HepG2 (cell line): Measurements from ENCODE around the gene ATG7. TPM values are rescaled to one million over a fixed set of nuclear protein-coding genes. Genes with fewer than 3 reads are reported as not detected.
A peak's percentile ranks its signal among the peaks of the same experiment; 100 is the strongest.
"Not testable (repeated sequence)": the region's sequence is repeated elsewhere in the genome, so short reads cannot be mapped to it uniquely, and the experiment has no call there.

Experiments
- ATAC-seq: fragments of 200-7000 bp; cut with Tn5 transposase; 3 replicates; pipeline ENCODE4 v1.9.1; 2020; ENCODE audit warnings: mild to moderate bottlenecking, moderate library complexity
- BruUV-seq: library from RNA; stranded (reverse); fragments of 400-500 nt; replicated peaks from 2 replicates; lab custom pipeline; 2021; lab: Mats Ljungman, UMichigan
- CTCF ChIA-PET: fragments of 300-600 bp; formaldehyde crosslinking; extraction: SDS; loops from one replicate; lab custom pipeline; 2021; ENCODE audit warnings: low total read pairs, inconsistent platforms, low intra/inter-chr PET ratio; lab: Yijun Ruan, JAX
- POLR2A ChIA-PET: fragments of 350-600 bp; sonication (Branson Sonifier 250); formaldehyde crosslinking; loops from one replicate; lab custom pipeline; 2020; ENCODE audit warnings: antibody characterized with exemption, inconsistent platforms; lab: Yijun Ruan, JAX
- DNase-seq: peaks from one replicate; pipeline ENCODE4 v3.0.0-alpha.2; 2015; ENCODE audit warnings: low spot score
- FAIRE-seq: peaks from 3 replicates; lab custom pipeline; 2011; peaks lifted over from hg19 to GRCh38; lab: Jason Lieb, UNC
- H2AFZ ChIP-seq: one replicate; pipeline ENCODE4 v1.6.1; 2011; ENCODE audit warnings: low read length, inconsistent platforms
- H3K27ac ChIP-seq: fragments of 300-600 bp; 3 replicates; pipeline ENCODE4 v1.8.0; 2011; ENCODE audit warnings: mixed run types, mild to moderate bottlenecking, mixed read lengths, low read length, inconsistent platforms; ENCODE audit not compliant: insufficient read depth; ENCODE audit errors: extremely low read length
- H3K27me3 ChIP-seq, 2 experiments: fragments of 200-600 bp in 1 of 2; 2 replicates in 1 of 2; 3 replicates in 1 of 2; pipeline versions ENCODE4 v1.6.0 to v1.8.0; 2011; ENCODE audit warnings: low read length in 2 of 2, mild to moderate bottlenecking in 2 of 2, moderate library complexity in 2 of 2, inconsistent platforms in 1 of 2; ENCODE audit not compliant: insufficient read depth in 2 of 2, control insufficient read depth in 1 of 2
- H3K36me3 ChIP-seq, 2 experiments: fragments of 200-600 bp in 1 of 2; replicated peaks in 1 of 2; 2 replicates in 1 of 2; 3 replicates in 1 of 2; pipeline versions ENCODE4 v1.5.1 to v1.8.0; 2011; ENCODE audit warnings: low read length in 2 of 2, inconsistent platforms in 1 of 2; ENCODE audit not compliant: insufficient read depth in 2 of 2, control insufficient read depth in 1 of 2
- H3K4me1 ChIP-seq: 2 replicates; pipeline ENCODE4 v1.5.1; 2012; ENCODE audit warnings: low read length, inconsistent platforms; ENCODE audit not compliant: insufficient read depth
- H3K4me2 ChIP-seq: 2 replicates; pipeline ENCODE4 v1.6.0; 2011; ENCODE audit warnings: low read depth, low read length, inconsistent platforms
- H3K4me3 ChIP-seq, 3 experiments: fragments of 200-600 bp in 1 of 3; sonication (generic), shearing (Covaris generic) in 1 of 3; replicated peaks in 1 of 3; 2 replicates each; pipeline ENCODE4 v1.5.1; 2011 to 2016; ENCODE audit warnings: low read length in 3 of 3, inconsistent platforms in 2 of 3, low read depth in 2 of 3, mild to moderate bottlenecking in 2 of 3, control low read depth in 1 of 3, mixed read lengths in 1 of 3; ENCODE audit not compliant: insufficient read depth in 1 of 3
- H3K79me2 ChIP-seq: one replicate; pipeline ENCODE4 v1.6.1; 2011; ENCODE audit warnings: low read length, inconsistent platforms; ENCODE audit not compliant: insufficient read depth
- H3K9ac ChIP-seq: 2 replicates; pipeline ENCODE4 v1.6.0; 2011; ENCODE audit warnings: mild to moderate bottlenecking, low read depth, low read length, inconsistent platforms; ENCODE audit not compliant: insufficient read depth
- H3K9me3 ChIP-seq: 2 replicates; pipeline ENCODE4 v1.5.1; 2012; ENCODE audit warnings: mild to moderate bottlenecking, low read length
- H4K20me1 ChIP-seq: 2 replicates; pipeline ENCODE4 v1.6.0; 2011; ENCODE audit warnings: inconsistent platforms, mild to moderate bottlenecking, low read length, moderate library complexity; ENCODE audit not compliant: insufficient read depth
- RBM22 ChIP-seq: fragments of 200-400 bp; formaldehyde crosslinking; optimal IDR thresholded peaks from 2 replicates; pipeline ENCODE3; 2017; ENCODE audit warnings: mild to moderate bottlenecking, low read length, moderate library complexity
- ZNF800 ChIP-seq: sonication (generic); formaldehyde crosslinking; IDR thresholded peaks from 2 replicates; pipeline ENCODE4 v1.4.0; 2020; ENCODE audit warnings: missing genetic modification reagents
- WGBS: methylation state at CpG from one replicate; pipeline ENCODE4 v1.1.6; 2017; ENCODE audit warnings: low lambda C conversion rate; 5-methylcytosine and 5-hydroxymethylcytosine counted together
- in situ Hi-C: cut with HindIII; loops from 2 replicates; pipeline ENCODE4 v1.10.0; 2017; ENCODE audit warnings: low pct_unique_long_range_greater_than_20kb; ENCODE audit not compliant: extremely low pct_ligation_motif_present
- intact Hi-C: fragments of 100-400 bp; cut with micrococcal nuclease; formaldehyde crosslinking; loops from one replicate; pipeline ENCODE4 v1.10.0; 2022; ENCODE audit not compliant: unreplicated experiment
- polyA plus RNA-seq, 8 experiments: library from polyadenylated mRNA; depleted of rRNA in 3 of 8; stranded (reverse) in 7 of 8; unstranded in 1 of 8; fragments of >200 nt; fragmentation: Illumina TruSeq in 4 of 8; extraction: Trizol in 4 of 8; gene quantifications; 2 replicates each; pipeline versions ENCODE4 v1.2.1 to v1.2.3, GENCODE V29; 2011 to 2016; ENCODE audit warnings: low read depth in 4 of 8, missing spikeins in 1 of 8, mixed read lengths in 1 of 8; ENCODE audit not compliant: insufficient read depth in 1 of 8
- total RNA-seq, 5 experiments: library from RNA; depleted of rRNA; stranded (reverse); fragments of >200 nt; fragmentation: Illumina TruSeq; extraction: Trizol; gene quantifications; 2 replicates each; pipeline ENCODE4 v1.2.3, GENCODE V29; 2016; ENCODE audit warnings: low read depth in 1 of 5

The ATG7 gene
- total and polyA plus RNA-seq, 2 of the 13 experiments (the other 11 are each of a cell fraction or from before 2014, with no cell fraction given) = 7.8 to 22.1 TPM

GRCh38 chr3:11570789-11571495, 298.7 kb downstream of the ATG7 start:
- no TSS peak for BruUV-seq
- H2AFZ ChIP-seq = no peak overlapping the region

GRCh38 chr3:11572660-11573059, 300.5 kb downstream of the ATG7 start:
- in situ Hi-C loops, H3K4me3 ChIP-seq: not testable (repeated sequence)
- peaks cover 49% of the 10 kb centered on the region; the same call in 1 of the 2 replicates for H4K20me1 ChIP-seq
- H3K36me3 ChIP-seq = peaks cover 17 to 66% of the 10 kb centered on the region in 2 experiments
- TF ChIP-seq RBM22 = peak; percentile 47
- TF ChIP-seq, all 625 proteins: peak for 1; not testable (repeated sequence) for 624
- BruUV-seq, POLR2A ChIA-PET, DNase-seq, ATAC-seq, CTCF ChIA-PET, FAIRE-seq, H3K27me3 ChIP-seq, H3K4me1 ChIP-seq, H3K4me2 ChIP-seq, H2AFZ ChIP-seq, H3K9me3 ChIP-seq, intact Hi-C loops, H3K9ac ChIP-seq, H3K27ac ChIP-seq: not testable (repeated sequence)
- WGBS = 97% methylated on average over 11 of the region's 11 CpGs
- peaks cover 68% of the 10 kb centered on the region for H3K79me2 ChIP-seq

More at GRCh38 chr3:11570789-11571495, 298.7 kb downstream of the ATG7 start:
- Histone ChIP-seq H4K20me1 (peaks cover 44% of the 10 kb centered on the region; the same call in 1 of the 2 replicates), H3K9me3 (no peaks in the 10 kb centered on the region), H3K36me3 (peaks cover 22 to 78% of the 10 kb centered on the region in 2 experiments), H3K79me2 (peaks cover 70% of the 10 kb centered on the region), H3K4me1 (no peaks in the 10 kb centered on the region), H3K4me2 (no peak overlapping the region), H3K27ac (no peak overlapping the region), H3K27me3 (no peaks in the 10 kb centered on the region), H3K4me3 (no peak overlapping the region), H3K9ac (no peak overlapping the region)
- ChIA-PET POLR2A (no interaction called here), CTCF (no interaction called here)
- DNase-seq (no peak), ATAC-seq (no peak), FAIRE-seq (no peak)
- no peak for TF ChIP-seq ZNF800 (CRISPR knock-in tag)
- TF ChIP-seq RBM22 = peak; percentile 22
- intact Hi-C loops = no loop called here
- 95% methylated on average over 19 of the region's 20 CpGs for WGBS
- in situ Hi-C loops = no loop called here
